GM21786 (cell line): ENCODE results near the gene NANOGP8.
"Not testable (repeated sequence)": the region's sequence is repeated elsewhere in the genome, so short reads cannot be mapped to it uniquely, and the experiment has no call there.

Source experiments
- ATAC-seq: cut with Tn5 transposase; IDR thresholded peaks from one replicate; pipeline ENCODE4 v1.9.1; 2021; ENCODE audit not compliant: unreplicated experiment

Gene NANOGP8

DNA sequence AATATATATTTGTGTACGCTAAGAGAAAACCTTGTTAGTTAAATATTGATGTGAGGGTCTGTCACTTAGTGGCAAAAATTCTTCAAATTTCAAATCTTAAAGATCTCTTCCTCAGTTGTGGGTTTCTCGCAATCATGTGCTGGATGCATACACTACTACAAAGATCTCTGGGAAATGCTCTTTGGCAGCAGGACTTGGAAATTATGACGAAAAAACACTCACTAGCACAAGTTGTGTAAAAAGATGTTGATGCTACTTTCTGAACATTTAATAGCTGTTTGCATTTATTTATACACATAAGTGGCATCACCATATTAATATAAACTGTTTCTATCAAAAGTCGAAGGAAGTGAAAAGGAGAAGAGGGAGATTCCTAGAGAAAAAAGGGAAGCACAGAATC lies 10.8 kb upstream of the NANOGP8 start:
- ATAC-seq: no peak

DNA sequence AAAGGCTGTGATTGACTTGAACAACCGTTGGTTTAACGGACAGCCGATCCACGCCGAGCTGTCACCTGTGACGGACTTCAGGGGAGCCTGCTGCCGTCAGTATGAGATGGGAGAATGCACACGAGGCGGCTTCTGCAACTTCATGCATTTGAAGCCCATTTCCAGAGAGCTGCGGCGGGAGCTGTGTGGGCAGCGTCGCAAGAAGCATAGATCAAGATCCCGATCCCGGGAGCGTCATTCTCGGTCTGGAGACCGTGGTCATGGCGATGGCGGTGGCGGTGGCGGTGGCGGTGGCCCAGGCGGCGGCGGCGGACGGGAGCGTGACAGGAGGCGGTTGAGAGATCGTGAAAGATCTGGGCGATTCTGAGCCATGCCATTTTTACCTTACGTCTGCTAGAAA lies 7.8 kb upstream of the NANOGP8 start:
- no peak for ATAC-seq

DNA sequence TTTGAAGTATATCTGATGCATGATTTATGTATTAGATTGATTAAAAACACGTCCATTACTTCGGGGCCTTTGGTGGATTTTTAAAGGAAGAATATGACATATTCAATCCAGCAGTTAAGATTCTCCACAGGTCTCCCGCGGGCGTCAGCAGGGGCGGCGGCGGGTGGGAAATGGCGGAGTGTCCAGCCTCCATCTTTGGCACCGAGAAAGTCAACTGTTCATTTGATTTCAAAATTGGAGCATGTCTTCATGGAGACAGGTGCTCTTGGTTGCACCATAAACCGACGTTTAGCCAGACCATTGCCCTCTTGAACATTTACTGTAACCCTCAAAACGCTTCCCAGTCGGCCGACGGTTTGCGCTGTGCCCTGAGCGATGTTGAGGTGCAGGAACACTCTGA lies 7.2 kb upstream of the NANOGP8 start:
- no peak for ATAC-seq

DNA sequence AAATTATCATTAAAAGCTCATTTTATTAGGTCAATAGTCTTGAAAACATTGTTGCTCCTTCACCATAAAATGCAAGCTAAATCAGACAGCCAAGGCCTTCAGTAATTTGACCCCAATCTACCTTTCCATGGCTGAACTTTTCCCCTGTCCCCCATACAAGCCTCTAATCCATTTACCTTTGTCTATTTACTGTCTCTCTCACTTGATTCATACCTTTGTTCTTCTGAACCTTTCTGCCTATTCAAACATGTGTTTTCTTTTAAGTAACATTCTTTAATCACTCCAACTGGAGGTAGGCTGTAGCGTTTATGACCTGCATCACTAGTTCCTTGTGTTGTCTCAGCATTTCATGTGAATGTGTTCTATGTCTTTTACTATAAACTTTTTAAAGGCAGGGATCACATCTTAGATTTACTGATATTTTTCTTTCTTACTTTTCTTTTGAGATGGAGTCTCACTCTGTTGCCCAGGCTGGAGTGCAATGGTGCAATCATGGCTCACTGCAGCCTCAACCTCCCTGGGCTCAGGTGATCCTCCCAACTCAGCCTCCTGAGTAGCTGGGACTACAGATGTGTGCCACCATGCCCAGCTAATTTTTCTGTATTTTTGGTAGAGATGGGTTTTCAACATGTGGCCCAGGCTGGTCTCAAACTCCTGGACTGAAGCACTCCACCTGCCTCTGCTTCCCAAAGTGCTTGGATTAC lies 5.2 kb upstream of the NANOGP8 start:
- no peak for ATAC-seq

DNA sequence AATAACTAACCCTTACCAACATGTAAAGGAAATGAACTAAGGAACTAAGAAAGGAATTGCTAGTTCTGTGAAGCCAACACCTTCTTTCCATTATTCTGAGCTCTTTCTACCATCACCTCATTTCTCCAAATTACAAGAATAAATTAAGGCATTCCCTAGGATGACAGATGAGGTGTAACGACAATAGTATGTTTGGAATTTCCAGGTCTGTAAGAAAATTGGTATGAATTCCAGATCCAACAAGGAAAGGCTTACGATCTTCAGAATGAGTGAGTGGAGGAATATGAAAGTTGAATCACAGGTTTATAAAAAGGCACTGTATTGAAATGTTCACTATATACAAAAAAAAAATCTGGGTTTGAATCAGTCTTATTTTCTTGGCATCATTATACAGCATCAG lies 4.5 kb upstream of the NANOGP8 start:
- ATAC-seq: no peak

DNA sequence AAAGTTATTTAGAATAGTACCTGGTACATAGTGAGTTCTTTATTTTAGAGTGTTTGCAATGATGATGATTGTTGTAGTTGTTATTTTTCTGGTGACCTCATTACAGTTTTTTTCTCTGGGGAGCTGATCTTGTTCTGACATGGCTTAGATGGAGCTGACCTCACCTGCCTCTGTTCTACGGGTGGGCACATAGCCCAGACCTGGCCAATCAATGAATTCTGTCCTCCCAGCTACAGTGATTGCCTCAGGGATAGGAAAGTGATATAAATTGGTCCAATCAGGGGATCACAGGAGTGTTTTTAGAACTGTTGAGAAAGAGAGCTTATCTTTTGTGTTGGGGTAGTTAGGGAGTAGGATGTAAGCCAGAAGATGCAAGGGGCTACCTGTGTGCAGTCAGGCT lies 3.2 kb upstream of the NANOGP8 start:
- no peak for ATAC-seq

DNA sequence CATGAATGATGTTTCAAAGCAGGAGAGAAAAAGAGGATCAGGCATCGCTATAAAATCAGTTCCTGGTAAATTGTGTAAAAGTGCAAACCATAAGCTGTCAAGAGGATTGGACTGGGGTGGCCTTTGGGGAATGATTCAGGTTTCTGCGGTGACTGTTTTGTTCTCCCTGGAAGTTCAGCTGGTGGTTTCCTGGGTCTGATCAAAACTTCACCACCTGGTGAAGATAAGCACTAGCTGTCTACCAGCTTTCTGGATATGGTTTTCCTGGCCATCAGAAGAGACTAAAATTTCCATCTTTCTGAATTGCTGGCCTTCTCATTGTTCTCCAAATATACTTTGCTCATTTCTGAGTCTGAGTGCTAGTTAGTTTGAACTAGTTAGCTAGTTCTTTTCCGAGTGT lies 2.7 kb upstream of the NANOGP8 start:
- no peak for ATAC-seq

DNA sequence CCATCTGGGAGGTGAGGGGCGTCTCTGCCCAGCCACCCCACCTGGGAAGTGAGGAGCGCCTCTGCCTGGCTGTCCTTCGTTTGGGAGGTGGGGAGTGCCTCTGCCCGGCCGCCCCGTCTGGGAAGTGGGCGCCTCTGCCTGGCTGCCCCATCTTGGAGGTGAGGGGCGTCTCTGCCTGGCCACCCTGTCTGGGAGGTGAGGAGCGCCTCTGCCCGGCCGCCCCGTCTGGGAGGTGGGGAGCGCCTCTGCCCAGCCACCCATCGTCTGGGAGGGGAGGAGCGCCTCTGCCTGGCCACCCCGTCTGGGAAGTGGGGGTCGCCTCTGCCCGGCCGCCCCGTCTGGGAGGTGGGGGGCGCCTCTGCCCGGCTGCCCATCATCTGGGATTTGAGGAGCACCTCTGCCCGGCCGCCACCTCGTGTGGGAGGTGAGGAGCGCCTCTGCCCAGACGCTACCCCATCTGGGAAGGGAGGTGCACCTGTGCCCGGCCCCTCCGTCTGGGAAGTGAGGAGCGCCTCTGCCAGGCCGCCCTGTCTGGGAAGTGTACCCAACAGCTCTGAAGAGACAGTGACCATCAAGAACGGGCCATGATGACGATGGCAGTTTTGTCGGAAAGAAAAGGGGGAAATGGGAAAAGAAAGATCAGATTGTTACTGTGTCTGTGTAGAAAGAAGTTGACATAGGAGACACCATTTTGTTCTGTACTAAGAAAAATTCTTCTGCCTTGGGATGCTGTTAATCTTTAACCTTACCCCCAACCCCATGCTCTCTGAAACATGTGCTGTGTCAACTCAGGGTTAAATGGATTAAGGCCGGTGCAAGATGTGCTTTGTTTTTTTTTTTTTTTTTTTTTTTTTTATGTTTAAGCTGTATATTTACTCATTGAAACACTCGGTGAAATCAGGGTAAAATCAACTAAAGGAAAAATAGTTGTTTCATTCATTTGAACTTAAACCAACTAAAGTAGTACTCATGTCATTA lies 2.4 kb downstream of the NANOGP8 start:
- ATAC-seq: not testable (repeated sequence)

DNA sequence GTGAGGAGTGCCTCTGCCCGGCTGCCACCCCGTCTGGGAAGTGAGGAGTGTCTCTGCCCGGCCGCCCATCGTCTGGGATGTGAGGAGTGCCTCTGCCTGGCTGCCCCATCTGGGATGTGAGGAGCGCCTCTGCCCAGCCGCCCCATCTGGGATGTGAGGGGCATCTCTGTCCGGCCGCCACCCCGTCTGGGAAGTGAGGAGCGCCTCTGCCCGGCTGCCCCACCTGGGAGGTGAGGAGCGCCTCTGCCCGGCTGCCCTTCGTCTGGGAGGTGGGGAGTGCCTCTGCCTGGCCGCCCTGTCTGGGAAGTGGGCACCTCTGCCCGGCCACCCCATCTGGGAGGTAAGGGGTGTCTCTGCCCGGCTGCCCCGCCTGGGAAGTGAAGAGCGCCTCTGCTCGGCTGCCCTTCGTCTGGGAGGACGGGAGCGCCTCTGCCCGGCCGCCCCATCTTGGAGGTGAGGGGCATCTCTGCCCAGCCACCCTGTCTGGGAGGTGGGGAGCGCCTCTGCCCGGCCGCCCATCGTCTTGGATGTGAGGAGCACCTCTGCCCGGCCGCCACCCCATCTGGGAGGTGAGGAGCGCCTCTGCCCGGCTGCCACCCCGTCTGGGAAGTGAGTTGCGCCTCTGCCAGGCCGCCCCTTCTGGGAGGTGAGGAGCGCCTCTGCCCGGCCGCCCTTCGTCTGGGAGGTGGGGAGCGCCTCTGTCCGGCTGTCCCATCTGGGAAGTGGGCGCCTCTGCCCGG lies 3.3 kb downstream of the NANOGP8 start:
- not testable (repeated sequence) for ATAC-seq

DNA sequence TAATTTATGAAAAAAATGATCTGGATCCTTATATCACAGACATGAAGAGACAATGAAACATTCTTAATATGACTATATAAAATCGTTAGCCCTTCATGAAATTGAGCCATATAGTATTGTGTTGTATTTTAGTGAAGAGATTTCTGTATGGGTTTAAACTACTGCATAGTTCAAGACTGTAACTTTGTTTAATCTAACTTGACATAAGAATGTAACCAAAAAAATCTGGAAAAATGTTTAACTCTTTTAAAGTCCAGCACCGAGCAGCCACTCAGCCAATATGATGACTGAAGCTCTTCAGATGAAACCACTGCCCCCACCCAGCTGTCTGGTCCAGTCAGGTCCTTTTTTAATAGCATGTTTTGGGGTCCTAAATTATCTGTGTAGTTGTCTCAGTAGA lies 4.9 kb downstream of the NANOGP8 start:
- ATAC-seq: no peak

DNA sequence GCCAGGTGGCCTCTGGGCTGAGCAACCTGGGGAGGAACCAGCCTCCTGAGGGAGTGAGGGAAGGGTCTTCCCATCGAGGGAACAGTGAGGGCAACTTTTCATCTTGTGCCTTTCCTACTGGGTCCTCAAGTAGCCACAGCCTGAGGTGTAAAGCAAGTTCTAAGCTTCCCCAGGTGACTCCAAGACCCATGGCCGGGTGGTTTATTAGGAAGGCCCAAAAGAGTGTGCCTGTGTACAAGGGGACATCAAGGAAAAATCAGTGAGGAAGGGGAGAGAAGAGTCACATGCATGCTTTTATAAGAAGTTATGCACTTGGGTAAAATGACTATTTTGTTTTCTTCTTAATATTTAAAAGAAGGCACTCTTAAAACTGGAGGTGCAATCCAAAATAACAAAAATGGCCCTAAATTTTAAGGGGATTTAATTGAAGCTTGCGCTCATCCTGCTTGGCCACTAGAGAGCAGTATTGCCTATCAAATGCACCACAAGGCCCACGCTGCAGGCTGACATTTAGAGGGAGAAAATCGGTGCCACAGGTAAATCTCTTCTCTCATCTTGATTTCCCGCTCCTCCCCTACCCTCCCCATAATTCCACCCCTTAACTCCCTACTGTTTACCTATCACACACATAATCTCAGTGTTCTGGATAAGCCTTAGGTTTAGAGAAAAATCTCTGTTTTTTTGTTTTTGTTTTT lies 6.7 kb downstream of the NANOGP8 start:
- ATAC-seq: peak; percentile 56

DNA sequence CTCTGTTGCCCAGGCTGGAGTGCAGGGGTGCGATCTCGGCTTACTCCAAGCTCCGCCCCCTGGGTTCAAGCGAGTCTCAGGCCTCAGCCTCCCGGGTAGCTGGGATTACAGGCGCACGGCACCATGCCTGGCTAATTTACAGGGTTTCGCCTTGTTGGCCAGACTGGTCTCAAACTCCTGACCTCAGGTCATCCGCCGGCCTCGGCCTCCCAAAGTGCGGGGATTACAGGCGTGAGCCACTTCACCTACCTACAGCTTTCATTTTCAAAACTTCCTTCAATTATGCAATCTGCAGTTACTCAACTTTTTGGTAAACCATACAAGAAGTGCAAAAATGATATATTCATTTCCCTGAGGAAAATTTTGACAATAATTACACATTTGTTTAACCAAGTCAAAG lies 14.0 kb downstream of the NANOGP8 start:
- no peak for ATAC-seq

DNA sequence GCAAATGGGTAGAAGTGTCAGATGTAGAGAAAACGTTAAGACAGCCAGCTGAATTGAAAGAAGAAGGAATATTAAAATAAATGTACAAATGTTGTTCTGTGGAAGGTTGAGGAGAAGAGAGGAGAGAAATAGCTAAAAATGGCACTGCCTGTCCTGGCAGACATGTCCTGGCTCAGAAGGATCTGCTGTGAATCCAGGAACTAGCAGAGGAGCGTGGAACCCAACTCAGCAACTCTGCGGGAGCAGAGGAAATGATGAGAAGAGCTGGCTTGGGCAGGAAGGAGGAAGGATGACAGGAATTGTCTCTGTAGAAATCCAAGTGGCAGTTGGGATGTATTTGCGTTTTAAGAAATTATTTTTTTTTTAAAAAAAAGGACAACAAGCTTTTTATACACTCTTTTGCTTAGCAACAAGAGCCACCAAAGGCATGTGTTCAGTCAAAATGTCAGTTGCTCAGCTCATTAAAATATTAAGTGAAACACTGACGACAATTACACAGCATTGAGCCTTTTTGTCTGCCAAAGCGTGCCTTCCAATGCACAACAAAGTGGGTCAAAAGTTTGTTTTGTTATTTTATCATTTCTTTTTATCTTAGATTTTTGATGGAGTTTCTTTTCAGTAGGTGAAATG lies 16.1 kb downstream of the NANOGP8 start:
- no peak for ATAC-seq

DNA sequence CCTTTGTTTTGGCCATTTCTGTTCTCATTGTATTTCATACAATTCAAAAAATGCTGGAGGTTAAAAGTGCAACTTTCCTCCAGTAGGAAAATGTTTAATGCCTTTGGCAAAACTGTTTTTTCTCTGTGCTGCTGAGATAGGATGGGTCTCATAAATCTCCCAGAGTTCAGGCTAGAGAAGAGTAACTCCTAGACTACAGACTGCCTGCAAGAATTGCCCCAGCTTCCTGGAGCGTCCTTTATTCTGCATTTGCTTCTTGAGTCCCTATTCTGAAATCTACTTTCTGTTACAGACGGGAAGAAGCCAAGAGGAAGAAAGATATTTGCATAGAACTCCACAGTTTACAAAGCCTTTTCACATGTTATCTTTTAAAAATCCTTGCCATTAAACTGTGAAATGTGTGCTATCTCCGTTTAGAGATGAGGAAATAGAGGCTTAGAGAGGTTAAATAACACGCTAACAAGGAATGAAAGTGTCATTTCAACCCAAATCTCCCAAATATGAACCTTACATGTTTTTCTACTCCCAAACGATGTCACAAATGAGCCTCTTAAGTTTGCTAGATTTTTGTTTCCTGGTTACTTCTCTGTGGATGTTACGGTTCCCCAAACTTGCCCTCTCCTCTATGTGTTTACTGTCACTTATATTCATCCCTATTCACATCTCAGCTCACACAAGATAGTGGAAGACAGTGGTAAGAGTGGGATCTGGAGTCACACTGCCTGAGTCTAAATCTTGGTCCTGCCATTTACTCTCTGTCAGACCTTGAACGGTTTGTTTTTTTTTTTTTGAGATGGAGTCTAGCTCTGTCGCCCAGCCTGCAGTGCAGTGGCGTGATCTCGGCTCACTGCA lies 17.4 kb downstream of the NANOGP8 start:
- ATAC-seq: no peak

DNA sequence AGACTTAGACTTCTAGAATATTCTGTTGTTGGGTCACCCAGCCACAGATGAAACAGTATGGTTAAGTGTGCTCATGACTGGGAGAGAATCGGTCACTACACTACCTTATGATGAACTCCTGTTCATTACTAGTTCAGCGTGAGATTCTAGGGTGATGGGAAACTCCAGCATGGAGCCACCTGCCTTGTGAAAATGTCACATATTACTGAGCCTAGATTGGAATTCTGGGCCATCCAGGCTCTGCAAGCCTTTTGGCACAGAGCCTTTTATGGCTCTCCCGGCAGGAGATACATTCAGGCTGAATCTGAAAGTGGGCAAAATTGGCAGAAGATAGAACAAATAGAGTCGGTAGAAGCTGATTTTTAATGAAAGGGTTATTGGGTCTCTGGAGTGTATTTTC lies 19.0 kb downstream of the NANOGP8 start:
- ATAC-seq: no peak

DNA sequence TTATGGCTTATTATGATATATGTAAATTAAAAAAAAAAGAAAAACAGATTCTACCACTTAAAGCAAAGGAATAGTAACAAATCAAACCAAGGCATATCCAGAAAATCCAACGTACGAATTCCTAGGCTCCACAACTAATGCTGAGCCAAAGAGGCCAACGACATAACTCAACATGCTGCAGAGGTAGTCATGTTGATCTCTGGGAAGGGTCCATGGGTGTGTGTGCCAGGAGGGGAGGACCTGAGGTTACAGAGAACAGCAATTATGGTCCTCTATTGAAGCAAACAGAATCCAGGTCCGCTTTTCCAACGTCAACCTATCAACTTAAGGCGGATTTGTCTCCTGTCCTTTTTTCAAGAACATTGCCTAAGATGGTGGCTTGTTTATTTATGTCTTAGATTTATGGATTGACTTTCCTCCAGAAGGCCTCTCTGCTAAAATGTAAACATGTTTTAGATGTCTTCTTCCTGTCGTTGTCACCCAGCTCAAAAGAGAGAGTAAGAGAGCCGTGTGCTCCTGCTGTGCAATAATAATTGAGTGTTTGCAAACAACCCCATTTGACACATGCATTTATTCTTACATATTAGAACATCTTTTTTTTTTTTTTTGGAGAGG lies 20.4 kb downstream of the NANOGP8 start:
- no peak for ATAC-seq

DNA sequence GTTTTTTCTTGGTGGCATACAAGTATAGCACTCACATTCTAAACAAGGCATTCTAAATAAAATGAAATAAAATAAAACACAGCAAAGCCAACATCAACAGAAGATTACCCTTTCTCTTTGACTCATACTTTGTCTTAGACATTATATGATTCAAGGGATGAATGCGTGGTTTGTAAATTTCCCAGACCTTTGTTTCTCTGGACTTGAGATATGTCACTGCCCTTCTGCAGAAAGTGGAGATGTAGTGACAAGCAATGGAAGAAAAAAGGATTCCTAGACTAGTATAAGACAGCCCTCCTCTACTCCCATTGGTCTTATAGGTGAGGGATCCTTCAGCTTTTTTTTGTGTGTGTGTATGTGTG lies 22.4 kb downstream of the NANOGP8 start:
- no peak for ATAC-seq

DNA sequence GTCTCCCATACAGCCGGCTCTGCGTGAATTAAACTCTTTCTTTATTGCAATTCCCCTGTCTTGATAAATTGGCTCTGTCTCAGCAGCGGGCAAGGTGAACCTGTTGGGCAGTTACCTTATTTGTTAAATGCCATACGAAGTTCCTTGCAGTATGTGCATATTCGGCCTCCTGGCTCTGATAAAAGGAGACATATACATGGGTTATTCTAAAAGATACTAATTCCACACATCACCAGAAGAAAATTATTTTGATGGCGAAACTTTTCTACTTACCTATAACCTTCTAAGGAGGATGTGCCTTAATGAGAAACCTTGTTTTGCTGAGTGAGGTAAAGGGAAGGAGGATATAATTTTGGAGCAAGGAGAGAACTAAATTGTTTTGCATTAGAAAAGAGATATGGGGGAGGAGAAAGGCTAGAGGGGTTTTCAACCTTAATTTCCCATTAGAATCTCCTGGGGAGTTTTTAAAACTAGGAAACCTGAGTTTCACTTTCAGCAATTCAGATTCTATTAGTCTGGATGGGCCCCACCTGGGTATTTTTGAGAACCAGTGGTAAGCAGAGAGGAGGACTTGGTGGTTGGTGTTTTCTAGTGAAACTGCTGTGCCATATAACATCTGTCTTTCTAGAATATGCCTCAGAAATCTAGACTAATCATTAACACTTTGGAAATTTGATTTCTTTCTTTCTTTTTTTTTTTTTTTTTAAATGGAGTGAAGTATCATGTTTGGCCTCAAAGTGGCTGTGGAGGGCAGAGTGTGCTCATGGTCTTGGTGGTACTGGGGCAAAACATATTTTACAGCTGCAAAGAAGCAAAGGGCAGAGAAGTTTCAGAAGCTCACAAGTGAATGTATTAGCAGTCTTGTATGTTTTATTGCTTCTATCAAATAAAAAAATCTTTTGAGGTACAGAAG lies 23.0 kb downstream of the NANOGP8 start:
- peak; percentile 58 for ATAC-seq
